ENCODE measurements around the gene ITGA3.
"Not testable (repeated sequence)": the region's sequence is repeated elsewhere in the genome, so short reads cannot be mapped to it uniquely, and the experiment has no call there.

Gene ITGA3

GRCh38 chr17:50051082-50051576 lies 4.8 kb upstream of the ITGA3 start:
- peak in 2 of 3 donors; percentile 14 to 33 for DNase-seq (ENCODE audit: low read depth in 3 of 3, low spot score in 1 of 3)

GRCh38 chr17:50051606-50052005 lies 4.3 kb upstream of the ITGA3 start:
- DNase-seq (ENCODE audit: low read depth in 3 of 3, low spot score in 1 of 3) = no peak

- no peak for DNase-seq (ENCODE audit: low read depth in 3 of 3, low spot score in 1 of 3)
Observed at GRCh38 chr17:50052241-50052796, 3.6 kb upstream of the ITGA3 start.

GRCh38 chr17:50052822-50053653 lies 2.9 kb upstream of the ITGA3 start:
- DNase-seq (ENCODE audit: low read depth in 3 of 3, low spot score in 1 of 3) = no peak

DNA sequence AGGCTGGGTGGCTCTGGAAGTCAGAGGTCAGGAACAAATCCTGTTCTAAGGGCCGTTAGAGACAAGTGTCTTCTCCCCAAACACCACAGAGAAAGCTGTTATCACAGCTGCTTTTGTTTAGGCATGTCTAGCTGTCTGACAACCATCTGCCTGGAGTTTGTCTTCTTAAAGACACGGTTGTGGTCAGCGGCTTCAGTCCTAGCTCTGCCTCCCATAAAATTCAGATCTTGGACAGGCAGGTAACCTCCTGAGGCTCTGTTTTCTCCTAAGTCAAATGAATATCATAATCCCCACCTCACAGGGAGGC lies 2.3 kb upstream of the ITGA3 start:
- DNase-seq (ENCODE audit: low read depth in 3 of 3, low spot score in 1 of 3) = no peak

GRCh38 chr17:50055055-50055425 lies 870 bp upstream of the ITGA3 start:
- no peak for DNase-seq (ENCODE audit: low read depth in 3 of 3, low spot score in 1 of 3)

DNA sequence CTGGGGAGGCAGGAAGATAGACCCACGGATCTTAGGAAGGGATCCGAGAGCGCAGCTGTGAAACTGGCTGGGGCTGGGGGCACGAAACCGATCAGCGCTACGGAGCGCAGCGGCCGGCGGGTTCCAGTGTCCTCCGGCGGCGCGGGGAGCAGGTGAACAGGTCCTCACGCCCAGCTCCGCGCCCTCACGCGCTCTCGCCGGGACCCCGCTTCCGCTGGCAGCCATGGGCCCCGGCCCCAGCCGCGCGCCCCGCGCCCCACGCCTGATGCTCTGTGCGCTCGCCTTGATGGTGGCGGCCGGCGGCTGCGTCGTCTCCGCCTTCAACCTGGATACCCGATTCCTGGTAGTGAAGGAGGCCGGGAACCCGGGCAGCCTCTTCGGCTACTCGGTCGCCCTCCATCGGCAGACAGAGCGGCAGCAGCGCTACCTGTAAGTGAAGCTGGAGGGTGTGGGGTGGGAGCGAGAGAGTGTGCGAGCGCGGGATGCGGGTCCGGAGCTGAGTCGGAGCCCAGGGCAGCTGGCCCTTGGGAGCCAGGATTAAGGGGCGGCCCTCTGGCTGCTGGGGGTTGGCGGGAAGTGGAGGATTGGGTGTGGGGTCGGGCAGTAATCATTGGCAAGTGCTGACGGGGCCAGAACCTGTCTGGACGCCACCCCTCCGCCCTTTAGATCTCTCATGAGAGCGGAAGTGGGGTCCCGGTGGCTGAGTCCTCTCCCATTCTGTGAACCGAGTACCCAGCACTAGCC lies 479 bp downstream of the ITGA3 start:
- DNase-seq (ENCODE audit: low read depth in 3 of 3, low spot score in 1 of 3) = peak in 2 of 3 donors; percentile 19 to 46

DNA sequence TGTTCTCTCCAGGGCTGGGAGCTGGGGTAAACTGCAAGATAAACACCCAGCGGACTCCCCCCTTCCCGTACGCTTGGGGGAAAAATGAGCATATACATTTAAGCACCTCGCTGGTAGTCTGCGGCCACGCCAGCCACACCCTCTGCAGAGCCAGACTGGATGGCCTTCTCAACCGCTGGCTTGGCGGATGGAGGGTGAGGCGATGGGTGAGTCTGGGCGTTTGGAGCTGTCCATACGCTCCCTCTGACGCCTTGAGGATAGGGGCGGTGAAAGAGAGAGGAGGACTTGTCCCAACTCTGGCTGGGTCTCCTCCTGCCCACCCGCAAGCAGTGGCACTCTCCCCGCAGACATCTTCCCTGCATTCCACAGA lies 1.0 kb downstream of the ITGA3 start:
- no peak for DNase-seq (ENCODE audit: low read depth in 3 of 3, low spot score in 1 of 3)

DNA sequence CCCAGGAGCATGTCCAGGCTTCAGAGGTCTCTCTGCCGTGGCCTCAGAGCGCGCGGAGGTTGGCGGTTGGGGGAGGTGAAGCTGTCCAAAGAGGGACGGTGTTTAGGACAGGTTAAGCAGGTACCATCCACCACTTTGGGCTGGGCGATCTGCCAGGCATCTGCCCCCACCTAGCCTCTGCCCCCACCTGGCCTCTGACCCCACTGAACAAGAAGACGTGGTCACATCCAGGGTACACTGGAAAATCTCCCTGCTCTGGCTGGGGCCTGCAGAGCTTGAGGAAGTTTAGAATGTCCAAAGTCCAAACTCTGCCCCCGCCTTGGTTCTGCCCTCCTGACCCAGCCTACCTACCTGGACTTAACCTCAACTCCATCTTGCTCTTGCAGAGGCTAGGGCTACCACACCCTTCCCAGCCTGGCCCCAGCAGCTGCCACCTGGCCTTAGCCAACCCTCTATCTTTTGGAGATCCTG lies 1.6 kb downstream of the ITGA3 start:
- DNase-seq (ENCODE audit: low read depth in 3 of 3, low spot score in 1 of 3) = no peak

GRCh38 chr17:50058296-50058953 lies 2.5 kb downstream of the ITGA3 start:
- DNase-seq (ENCODE audit: low read depth in 3 of 3, low spot score in 1 of 3) = no peak

DNA sequence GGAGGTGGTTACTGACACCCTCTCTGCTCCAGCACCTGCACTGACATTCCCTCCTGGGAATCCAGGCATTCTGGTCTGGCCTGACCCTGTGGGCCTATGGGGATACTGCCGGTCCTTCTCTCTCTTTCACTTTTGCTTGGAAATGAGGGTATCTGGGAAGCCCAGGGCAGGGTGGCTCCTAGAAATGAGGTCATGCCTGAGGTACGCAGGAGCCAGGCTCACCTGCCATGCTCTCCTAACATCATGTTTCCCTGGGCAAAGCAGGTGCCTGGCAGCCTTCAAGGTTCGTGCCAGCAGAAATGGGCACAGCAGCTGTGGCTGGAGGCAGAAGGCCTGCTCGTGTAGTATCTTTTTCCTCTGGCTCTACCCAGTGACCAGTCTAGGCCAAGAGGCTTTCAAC lies 3.3 kb downstream of the ITGA3 start:
- no peak for DNase-seq (ENCODE audit: low read depth in 3 of 3, low spot score in 1 of 3)

- no peak for DNase-seq (ENCODE audit: low read depth in 3 of 3, low spot score in 1 of 3)
Observed at GRCh38 chr17:50059759-50060273, 3.9 kb downstream of the ITGA3 start.

- no peak for DNase-seq (ENCODE audit: low read depth in 3 of 3, low spot score in 1 of 3)
Observed at GRCh38 chr17:50060951-50061712, 5.2 kb downstream of the ITGA3 start.

GRCh38 chr17:50061713-50062045 lies 5.8 kb downstream of the ITGA3 start:
- not testable (repeated sequence) for DNase-seq (ENCODE audit: low read depth in 3 of 3, low spot score in 1 of 3)

DNA sequence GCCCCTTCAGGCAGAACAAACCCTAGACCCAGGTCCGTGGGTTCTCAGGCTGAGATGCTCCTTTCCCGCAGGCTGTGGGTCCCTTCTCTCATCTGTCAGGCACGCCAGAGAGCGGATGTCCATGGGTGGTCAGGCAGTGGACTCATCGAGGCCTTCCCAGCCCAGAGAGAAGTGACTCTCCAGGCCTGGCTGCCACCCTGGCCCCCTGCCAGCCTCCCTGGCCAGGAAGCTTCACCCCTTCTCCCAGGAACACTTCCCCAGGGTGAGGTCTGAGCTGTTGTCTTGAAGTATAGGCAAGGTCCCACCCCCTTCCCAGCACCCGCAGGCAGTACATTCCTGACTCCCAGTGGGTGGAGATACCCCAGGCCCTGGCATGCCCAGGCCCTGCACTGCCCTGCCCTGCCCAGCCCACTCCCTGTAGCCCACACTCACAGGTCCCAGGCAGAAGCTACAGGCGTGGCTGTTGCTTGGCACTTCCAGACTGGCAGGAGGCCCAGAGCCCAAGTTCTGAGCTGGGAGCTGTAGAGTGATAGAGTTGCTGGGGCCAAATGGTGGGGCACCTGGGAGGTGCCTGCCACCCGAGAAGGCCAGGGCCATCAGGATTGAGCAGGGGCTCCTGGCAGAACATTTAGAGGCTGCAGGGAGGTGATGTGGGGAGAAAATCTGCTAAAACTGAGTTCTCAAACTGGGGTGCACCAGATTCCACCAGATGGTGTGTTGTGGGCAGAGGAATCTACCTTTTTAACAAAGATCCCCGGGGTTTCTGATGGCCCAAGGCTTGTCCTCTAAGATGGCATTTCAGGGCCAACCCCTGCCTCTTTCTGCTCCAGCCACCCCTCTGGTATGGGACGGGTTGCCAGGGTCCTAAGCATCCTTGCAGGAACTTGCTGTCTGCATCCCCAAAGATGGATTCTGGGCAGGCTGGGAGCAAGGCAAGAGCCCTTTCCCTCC lies 6.7 kb downstream of the ITGA3 start:
- DNase-seq (ENCODE audit: low read depth in 3 of 3, low spot score in 1 of 3) = no peak

DNA sequence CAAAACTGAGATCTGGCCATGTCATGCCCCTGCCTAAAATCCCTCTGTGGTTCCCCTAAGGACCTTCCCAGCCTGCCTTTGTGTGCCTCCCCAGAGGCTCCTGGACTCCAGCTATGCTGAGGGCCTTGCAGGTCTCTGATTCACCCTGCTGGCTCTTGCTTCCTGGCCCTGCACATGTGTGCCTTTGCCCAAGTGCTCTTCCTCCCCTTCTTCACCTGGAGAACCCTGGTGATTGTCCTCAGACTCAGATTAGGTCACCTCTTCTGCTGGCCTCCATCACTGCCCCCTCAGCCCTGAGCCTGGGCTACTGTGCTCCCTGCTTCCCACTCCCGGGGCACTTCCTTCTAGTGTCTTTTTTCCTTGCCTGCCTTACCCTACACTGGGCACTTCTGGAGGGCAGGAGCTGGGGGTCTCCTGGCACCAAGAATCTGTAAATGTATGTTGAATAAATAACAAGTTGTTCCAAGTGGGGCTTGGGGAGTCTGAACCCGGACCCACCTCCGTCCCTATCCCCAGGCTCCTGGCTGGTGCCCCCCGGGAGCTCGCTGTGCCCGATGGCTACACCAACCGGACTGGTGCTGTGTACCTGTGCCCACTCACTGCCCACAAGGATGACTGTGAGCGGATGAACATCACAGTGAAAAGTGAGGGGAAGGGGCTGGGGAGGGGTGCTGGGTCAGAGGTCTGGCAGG lies 7.8 kb downstream of the ITGA3 start:
- DNase-seq (ENCODE audit: low read depth in 3 of 3, low spot score in 1 of 3) = no peak

GRCh38 chr17:50064253-50065001 lies 8.5 kb downstream of the ITGA3 start:
- DNase-seq (ENCODE audit: low read depth in 3 of 3, low spot score in 1 of 3) = no peak

GRCh38 chr17:50065056-50065455 lies 9.1 kb downstream of the ITGA3 start:
- DNase-seq (ENCODE audit: low read depth in 3 of 3, low spot score in 1 of 3) = no peak

Measured in stimulated activated CD4-positive, alpha-beta T cell treated with anti-CD3 and anti-CD28 coated beads, TNF-alpha, amount 100 ng/mL, for 1 hour (primary cell).